Neural cell (in vitro differentiated cells): Measurements from ENCODE around the gene AGPAT2. TPM values are rescaled to one million over a fixed set of nuclear protein-coding genes. Genes with fewer than 3 reads are reported as not detected.

Source experiments
- H2AFZ ChIP-seq: fragments of 200-600, 300-800 bp; sonication (generic), shearing (Covaris generic); 2 replicates; pipeline ENCODE4 v1.6.0; 2014; ENCODE audit warnings: low read depth, mild to moderate bottlenecking, antibody characterized with exemption, low read length, moderate library complexity
- H3F3A ChIP-seq: fragments of 200-600 bp; shearing (Covaris generic); 2 replicates; pipeline ENCODE4 v1.6.1; 2016; ENCODE audit warnings: mild to moderate bottlenecking, moderate library complexity, mixed read lengths, antibody characterized with exemption, low read length; ENCODE audit not compliant: insufficient read depth, poor library complexity, severe bottlenecking
- H3K27ac ChIP-seq: fragments of 200-600, 300-800 bp; sonication (generic), shearing (Covaris generic); 2 replicates; pipeline ENCODE4 v1.5.1; 2014; ENCODE audit warnings: mild to moderate bottlenecking, low read length, moderate library complexity
- H3K27me3 ChIP-seq: fragments of 300-800, 200-600 bp; sonication (generic), shearing (Covaris generic); 2 replicates; pipeline ENCODE4 v1.6.0; 2014; ENCODE audit warnings: mild to moderate bottlenecking, low read depth, low read length, moderate library complexity; ENCODE audit not compliant: insufficient read depth
- H3K36me3 ChIP-seq: fragments of 300-800, 200-600 bp; sonication (generic), shearing (Covaris generic); 2 replicates; pipeline ENCODE4 v1.5.1; 2014; ENCODE audit warnings: mild to moderate bottlenecking, antibody characterized with exemption, low read length, moderate library complexity; ENCODE audit not compliant: insufficient read depth
- H3K4me2 ChIP-seq: fragments of 300-800, 200-600 bp; sonication (generic), shearing (Covaris generic); 2 replicates; pipeline ENCODE4 v1.6.0; 2014; ENCODE audit warnings: mild to moderate bottlenecking, low read length
- H3K4me3 ChIP-seq: fragments of 300-800, 200-600 bp; sonication (generic), shearing (Covaris generic); 2 replicates; pipeline ENCODE4 v1.5.1; 2014; ENCODE audit warnings: mild to moderate bottlenecking, low read length, moderate library complexity
- H3K79me2 ChIP-seq: fragments of 200-600 bp; shearing (Covaris generic); replicated peaks from 2 replicates; pipeline ENCODE4 v1.6.0; 2014; ENCODE audit warnings: mild to moderate bottlenecking, low read length, moderate library complexity; ENCODE audit not compliant: insufficient read depth
- H3K9ac ChIP-seq: fragments of 300-800, 200-600 bp; sonication (generic), shearing (Covaris generic); 2 replicates; pipeline ENCODE4 v1.6.1; 2016; ENCODE audit warnings: mild to moderate bottlenecking, low read length, mixed read lengths
- H3K9me2 ChIP-seq: fragments of 200-600 bp; shearing (Covaris generic); 2 replicates; pipeline ENCODE4 v1.6.1; 2016; ENCODE audit warnings: mild to moderate bottlenecking, low read length, mixed read lengths; ENCODE audit not compliant: insufficient read depth
- H3K9me3 ChIP-seq: fragments of 200-600, 300-800 bp; sonication (generic), shearing (Covaris generic); 2 replicates; pipeline ENCODE4 v1.6.1; 2016; ENCODE audit warnings: mild to moderate bottlenecking, mixed run types, low read length, moderate library complexity, mixed read lengths
- H4K20me1 ChIP-seq: fragments of 200-600 bp; shearing (Covaris generic); 2 replicates; pipeline ENCODE4 v1.6.1; 2016; ENCODE audit warnings: mild to moderate bottlenecking, mixed run types; ENCODE audit not compliant: insufficient read depth
- CTCF ChIP-seq: fragments of 450-650 bp; IDR thresholded peaks from 2 replicates; pipeline ENCODE4 v1.5.1; 2014; ENCODE audit warnings: antibody characterized with exemption, mild to moderate bottlenecking, moderate library complexity; ENCODE audit not compliant: poor library complexity, severe bottlenecking
- EP300 ChIP-seq: fragments of 450-650 bp; conservative IDR thresholded peaks from 2 replicates; pipeline ENCODE4 v1.6.1; 2014; ENCODE audit warnings: antibody characterized with exemption, mild to moderate bottlenecking, moderate library complexity; ENCODE audit not compliant: poor library complexity, severe bottlenecking
- EZH2 ChIP-seq: fragments of 200-600, 300-800 bp; shearing (Covaris generic), sonication (generic); IDR thresholded peaks from 2 replicates; pipeline ENCODE4 v1.6.1; 2014; ENCODE audit warnings: antibody characterized with exemption, low read length, borderline replicate concordance, mild to moderate bottlenecking; ENCODE audit not compliant: insufficient read depth, poor library complexity, severe bottlenecking
- MXI1 ChIP-seq: fragments of 450-650 bp; conservative IDR thresholded peaks from 2 replicates; pipeline ENCODE4 v1.6.1; 2014; ENCODE audit warnings: antibody characterized with exemption, mild to moderate bottlenecking; ENCODE audit not compliant: poor library complexity, severe bottlenecking
- POLR2AphosphoS5 ChIP-seq: IDR thresholded peaks from 2 replicates; pipeline ENCODE4 v1.6.1; 2012
- RAD21 ChIP-seq: fragments of 450-650 bp; conservative IDR thresholded peaks from 2 replicates; pipeline ENCODE4 v1.6.1; 2014; ENCODE audit warnings: antibody characterized with exemption, mild to moderate bottlenecking, moderate library complexity
- REST ChIP-seq: IDR thresholded peaks from 2 replicates; pipeline ENCODE4 v1.6.1; 2012; ENCODE audit warnings: borderline replicate concordance
- SMC3 ChIP-seq: fragments of 450-650 bp; conservative IDR thresholded peaks from 2 replicates; pipeline ENCODE4 v1.6.1; 2014; ENCODE audit warnings: antibody characterized with exemption, mild to moderate bottlenecking, moderate library complexity; ENCODE audit not compliant: poor library complexity
- TAF1 ChIP-seq: IDR thresholded peaks from 2 replicates; pipeline ENCODE4 v1.6.1; 2012; ENCODE audit warnings: low read depth
- polyA plus RNA-seq: library from polyadenylated mRNA; depleted of rRNA; stranded (reverse); fragments of >200 nt; gene quantifications from 2 replicates; pipeline ENCODE4 v1.2.3, GENCODE V29; 2014

The AGPAT2 gene
- polyA plus RNA-seq, 1 donor from 2014 or later = 1.3 TPM

- Histone ChIP-seq H3K9me3 (no peaks in the 10 kb centered on the region), H3K27me3 (peaks cover 8% of the 10 kb centered on the region), H3F3A (no peaks in the 10 kb centered on the region), H3K9me2 (no peaks in the 10 kb centered on the region), H3K27ac (no peak overlapping the region), H3K36me3 (no peaks in the 10 kb centered on the region), H3K9ac (peak overlapping the region; percentile 77), H2AFZ (no peak overlapping the region), H3K79me2 (peaks cover 21% of the 10 kb centered on the region), H3K4me2 (peak overlapping the region; percentile 97), H4K20me1 (peaks cover 10% of the 10 kb centered on the region), H3K4me3 (peak overlapping the region; percentile 94)
- TF ChIP-seq REST (no peak), CTCF (peak; percentile 47)
Observed at GRCh38 chr9:136726631-136727191, 39.5 kb upstream of the AGPAT2 start.

- no peaks in the 10 kb centered on the region for H3K36me3 ChIP-seq
- H3K9me2 ChIP-seq = no peaks in the 10 kb centered on the region
- no peaks in the 10 kb centered on the region for H3K9me3 ChIP-seq
- peaks cover 10% of the 10 kb centered on the region for H4K20me1 ChIP-seq
- no peak overlapping the region for H3K27ac ChIP-seq
- H3K4me3 ChIP-seq = peak overlapping the region; percentile 94
- no peak for TF ChIP-seq EZH2
- no peak for TF ChIP-seq TAF1
- no peak for TF ChIP-seq CTCF
- no peak for TF ChIP-seq REST
- TF ChIP-seq MXI1 = no peak
- no peak for TF ChIP-seq EP300
- TF ChIP-seq POLR2AphosphoS5 = no peak
- TF ChIP-seq RAD21 = no peak
- no peak for TF ChIP-seq SMC3
- H3K79me2 ChIP-seq = peaks cover 21% of the 10 kb centered on the region
- H2AFZ ChIP-seq = no peak overlapping the region
- H3K27me3 ChIP-seq = peaks cover 8% of the 10 kb centered on the region
- no peak overlapping the region for H3K9ac ChIP-seq
- H3F3A ChIP-seq = no peaks in the 10 kb centered on the region
- H3K4me2 ChIP-seq = no peak overlapping the region
Observed at GRCh38 chr9:136726118-136726517, 38.9 kb upstream of the AGPAT2 start.
